Measurements from ENCODE around the gene CCDC195.

Gene CCDC195

GRCh38 chr2:224694502-224694901 lies 21.7 kb downstream of the CCDC195 start:
- Histone ChIP-seq H3K36me3 (ENCODE audit: insufficient read depth, low read length) (no peaks in the 10 kb centered on the region), H3K27me3 (ENCODE audit: insufficient read depth, low read length) (no peaks in the 10 kb centered on the region), H2AFZ (ENCODE audit: low read length) (no peak overlapping the region), H3K4me3 (ENCODE audit: low read depth, low read length, poor library complexity, severe bottlenecking) (no peak overlapping the region), H3K9ac (ENCODE audit: low read length) (no peak overlapping the region), H3K9me3 (ENCODE audit: low read length) (no peaks in the 10 kb centered on the region), H3F3A (ENCODE audit: insufficient read depth, low read length) (no peaks in the 10 kb centered on the region), H3K4me2 (ENCODE audit: low read length) (no peak overlapping the region), H3K27ac (ENCODE audit: low read depth, low read length, poor library complexity, severe bottlenecking) (no peak overlapping the region), H3K79me2 (ENCODE audit: insufficient read depth, low read length) (no peaks in the 10 kb centered on the region), H3K4me1 (ENCODE audit: insufficient read depth, low read length, severe bottlenecking) (no peaks in the 10 kb centered on the region), H4K20me1 (ENCODE audit: insufficient read depth, low read length) (no peaks in the 10 kb centered on the region), H3K9me2 (ENCODE audit: low read depth, low read length) (no peaks in the 10 kb centered on the region)
- TF ChIP-seq CTCF (IDR thresholded peaks at IDR 0.05; ENCODE audit: low read length) (no peak), EZH2 (IDR thresholded peaks at IDR 0.05; ENCODE audit: borderline replicate concordance, low read length) (no peak)

- Histone ChIP-seq H3K4me3 (ENCODE audit: low read depth, low read length, poor library complexity, severe bottlenecking) (no peak overlapping the region), H3K27me3 (ENCODE audit: insufficient read depth, low read length) (no peaks in the 10 kb centered on the region), H3F3A (ENCODE audit: insufficient read depth, low read length) (no peaks in the 10 kb centered on the region), H3K9me3 (ENCODE audit: low read length) (no peaks in the 10 kb centered on the region), H3K36me3 (ENCODE audit: insufficient read depth, low read length) (no peaks in the 10 kb centered on the region), H3K4me2 (ENCODE audit: low read length) (no peak overlapping the region), H3K4me1 (ENCODE audit: insufficient read depth, low read length, severe bottlenecking) (no peaks in the 10 kb centered on the region), H3K27ac (ENCODE audit: low read depth, low read length, poor library complexity, severe bottlenecking) (no peak overlapping the region), H3K79me2 (ENCODE audit: insufficient read depth, low read length) (no peaks in the 10 kb centered on the region), H4K20me1 (ENCODE audit: insufficient read depth, low read length) (no peaks in the 10 kb centered on the region), H3K9ac (ENCODE audit: low read length) (no peak overlapping the region), H3K9me2 (ENCODE audit: low read depth, low read length) (no peaks in the 10 kb centered on the region), H2AFZ (ENCODE audit: low read length) (no peak overlapping the region)
- no peak for TF ChIP-seq CTCF (IDR thresholded peaks at IDR 0.05; ENCODE audit: low read length)
- no peak for TF ChIP-seq EZH2 (IDR thresholded peaks at IDR 0.05; ENCODE audit: borderline replicate concordance, low read length)
Observed at GRCh38 chr2:224691563-224691962, 24.6 kb downstream of the CCDC195 start.

GRCh38 chr2:224690868-224691267 lies 25.3 kb downstream of the CCDC195 start:
- no peak overlapping the region for H3K27ac ChIP-seq (ENCODE audit: low read depth, low read length, poor library complexity, severe bottlenecking)

More at GRCh38 chr2:224690868-224691267, 25.3 kb downstream of the CCDC195 start:
- Histone ChIP-seq H3K27me3 (ENCODE audit: insufficient read depth, low read length) (no peaks in the 10 kb centered on the region), H3K4me3 (ENCODE audit: low read depth, low read length, poor library complexity, severe bottlenecking) (no peak overlapping the region), H3K4me1 (ENCODE audit: insufficient read depth, low read length, severe bottlenecking) (no peaks in the 10 kb centered on the region), H3K4me2 (ENCODE audit: low read length) (no peak overlapping the region), H3K9me2 (ENCODE audit: low read depth, low read length) (no peaks in the 10 kb centered on the region), H2AFZ (ENCODE audit: low read length) (no peak overlapping the region), H3K9me3 (ENCODE audit: low read length) (no peaks in the 10 kb centered on the region), H3K79me2 (ENCODE audit: insufficient read depth, low read length) (no peaks in the 10 kb centered on the region), H3F3A (ENCODE audit: insufficient read depth, low read length) (no peaks in the 10 kb centered on the region), H3K36me3 (ENCODE audit: insufficient read depth, low read length) (no peaks in the 10 kb centered on the region), H4K20me1 (ENCODE audit: insufficient read depth, low read length) (no peaks in the 10 kb centered on the region), H3K9ac (ENCODE audit: low read length) (no peak overlapping the region)
- TF ChIP-seq EZH2 (IDR thresholded peaks at IDR 0.05; ENCODE audit: borderline replicate concordance, low read length) (no peak), CTCF (IDR thresholded peaks at IDR 0.05; ENCODE audit: low read length) (no peak)

Measured in OCI-LY1 (cell line).